ENCODE results near the gene STRIP1. TPM values are rescaled to one million over a fixed set of nuclear protein-coding genes. Genes with fewer than 3 reads are reported as not detected.
A peak's percentile ranks its signal among the peaks of the same experiment; 100 is the strongest.

Gene STRIP1
- polyA plus RNA-seq, 1 of the 3 experiments (the other 2 are of a cell fraction), result 34.6 TPM

DNA sequence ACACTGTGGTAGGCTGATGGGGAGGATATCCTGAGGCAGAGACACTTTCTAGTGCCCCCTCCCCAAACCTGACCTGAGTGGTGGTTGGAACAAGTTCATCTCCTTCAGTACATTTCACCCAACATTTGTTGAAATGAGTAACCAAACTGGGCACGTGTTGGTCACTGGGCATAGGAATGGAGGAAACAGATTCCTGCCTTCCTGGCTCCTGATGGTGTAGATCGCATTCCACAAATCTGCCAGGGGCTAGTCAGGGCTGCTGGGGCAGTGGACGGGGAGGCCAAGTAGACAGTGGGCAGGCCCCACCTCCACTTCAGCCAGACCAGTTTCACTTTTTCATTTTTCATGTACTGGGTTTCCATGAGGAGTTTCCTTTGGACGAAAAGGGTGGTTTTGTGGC lies 52.5 kb downstream of the STRIP1 start (continued):
- TF ChIP-seq, protein P1, sequence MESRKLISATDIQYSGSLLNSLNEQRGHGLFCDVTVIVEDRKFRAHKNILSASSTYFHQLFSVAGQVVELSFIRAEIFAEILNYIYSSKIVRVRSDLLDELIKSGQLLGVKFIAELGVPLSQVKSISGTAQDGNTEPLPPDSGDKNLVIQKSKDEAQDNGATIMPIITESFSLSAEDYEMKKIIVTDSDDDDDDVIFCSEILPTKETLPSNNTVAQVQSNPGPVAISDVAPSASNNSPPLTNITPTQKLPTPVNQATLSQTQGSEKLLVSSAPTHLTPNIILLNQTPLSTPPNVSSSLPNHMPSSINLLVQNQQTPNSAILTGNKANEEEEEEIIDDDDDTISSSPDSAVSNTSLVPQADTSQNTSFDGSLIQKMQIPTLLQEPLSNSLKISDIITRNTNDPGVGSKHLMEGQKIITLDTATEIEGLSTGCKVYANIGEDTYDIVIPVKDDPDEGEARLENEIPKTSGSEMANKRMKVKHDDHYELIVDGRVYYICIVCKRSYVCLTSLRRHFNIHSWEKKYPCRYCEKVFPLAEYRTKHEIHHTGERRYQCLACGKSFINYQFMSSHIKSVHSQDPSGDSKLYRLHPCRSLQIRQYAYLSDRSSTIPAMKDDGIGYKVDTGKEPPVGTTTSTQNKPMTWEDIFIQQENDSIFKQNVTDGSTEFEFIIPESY (IDR thresholded peaks at IDR 0.05; ENCODE audit: borderline replicate concordance, low read depth), result no peak
- no peak for TF ChIP-seq EZH2phosphoT487 (IDR thresholded peaks at IDR 0.05; ENCODE audit: borderline replicate concordance, low read depth)

DNA sequence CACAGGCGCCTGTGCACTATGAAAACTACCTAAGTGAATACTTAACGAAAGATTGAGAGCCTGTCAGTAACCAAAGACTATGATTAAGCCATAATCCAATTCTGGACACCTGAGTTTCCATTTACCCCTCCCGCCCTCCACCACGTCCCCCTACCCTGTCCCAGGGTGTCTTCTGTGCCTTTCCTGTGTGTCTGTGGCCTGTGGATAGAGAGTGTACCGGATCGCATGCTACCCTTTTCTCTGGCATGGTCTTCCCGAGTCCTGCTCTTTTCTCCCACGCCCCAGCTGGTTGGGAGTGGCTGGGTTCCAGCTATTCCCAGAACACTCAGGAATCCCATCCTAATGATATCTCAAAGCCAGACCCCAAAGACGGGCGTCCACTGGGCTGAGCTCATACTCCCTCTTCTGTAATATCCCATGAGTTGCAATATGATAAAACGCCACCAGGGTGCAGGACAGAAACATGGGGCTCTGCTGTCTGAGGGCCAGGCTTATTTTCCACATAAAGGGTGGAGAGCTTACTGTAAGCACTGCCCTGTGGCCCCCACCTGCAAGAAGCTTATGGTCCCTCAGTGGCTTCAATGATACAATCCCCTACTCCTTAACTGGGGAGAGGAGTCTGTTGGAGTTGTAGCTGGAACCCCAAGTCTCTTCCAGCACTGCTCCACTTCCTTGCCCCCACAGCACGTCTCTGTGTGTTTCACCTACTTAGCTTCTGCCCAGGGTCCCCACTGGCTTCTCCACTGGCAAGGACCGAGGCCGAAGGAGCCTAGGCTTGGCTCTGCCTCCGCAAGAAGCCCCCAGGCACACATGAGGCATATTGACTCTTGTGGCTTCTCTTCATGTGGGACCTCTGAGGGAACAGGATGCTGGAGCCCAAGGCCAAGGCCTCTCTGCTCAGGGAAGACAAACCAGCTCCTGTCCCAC lies 53.7 kb downstream of the STRIP1 start:
- Histone ChIP-seq H2AFZ (ENCODE audit: low read depth) (no peak overlapping the region), H3K9ac (no peak overlapping the region), H3K4me2 (no peak overlapping the region), H3K27me3 (ENCODE audit: insufficient read depth) (no peaks in the 10 kb centered on the region), H3F3A (replicated peaks; ENCODE audit: insufficient read depth) (no peaks in the 10 kb centered on the region), H3K36me3 (replicated peaks in 1 of 2; ENCODE audit: control insufficient read depth in 1 of 2, insufficient read depth in 2 of 2, low read length in 1 of 2) (no peaks in the 10 kb centered on the region), H3K9me2 (no peaks in the 10 kb centered on the region), H3K27ac (ENCODE audit: low read depth in 2 of 2, low read length in 1 of 2) (peak overlapping the region in 1 of 2 experiments; percentile 64; a peak in 1 of 4 replicates), H3K4me3 (ENCODE audit: low read depth in 2 of 2, low read length in 1 of 2) (no peak overlapping the region; a peak in 1 of 4 replicates), H3K4me1 (ENCODE audit: control insufficient read depth in 1 of 2, insufficient read depth in 2 of 2, low read depth in 1 of 2, low read length in 1 of 2) (peaks cover 0 to 55% of the 10 kb centered on the region in 2 experiments; a peak in 2 of 4 replicates), H4K20me1 (ENCODE audit: insufficient read depth) (no peaks in the 10 kb centered on the region), H3K9me3 (no peaks in the 10 kb centered on the region), H3K79me2 (ENCODE audit: insufficient read depth) (no peaks in the 10 kb centered on the region)
- POLR2A ChIA-PET, result interaction anchor here (0.9 to 1.2 kb wide), 3 partner anchors 9 to 28 kb away, joined by 3 to 4 read pairs (median 3); no protein-coding TSS in a partner anchor
- peak; percentile 84 for DNase-seq
- TF ChIP-seq, protein P2, sequence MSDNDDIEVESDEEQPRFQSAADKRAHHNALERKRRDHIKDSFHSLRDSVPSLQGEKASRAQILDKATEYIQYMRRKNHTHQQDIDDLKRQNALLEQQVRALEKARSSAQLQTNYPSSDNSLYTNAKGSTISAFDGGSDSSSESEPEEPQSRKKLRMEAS (IDR thresholded peaks at IDR 0.05; ENCODE audit: low read depth), result no peak; the same call in 1 of the 2 replicates
- peak; percentile 69 for TF ChIP-seq SMC3 (IDR thresholded peaks at IDR 0.05; ENCODE audit: low read depth, low read length)
- TF ChIP-seq RAD21 (IDR thresholded peaks at IDR 0.05; ENCODE audit: low read length), result peak; percentile 72
- TF ChIP-seq, protein P3, sequence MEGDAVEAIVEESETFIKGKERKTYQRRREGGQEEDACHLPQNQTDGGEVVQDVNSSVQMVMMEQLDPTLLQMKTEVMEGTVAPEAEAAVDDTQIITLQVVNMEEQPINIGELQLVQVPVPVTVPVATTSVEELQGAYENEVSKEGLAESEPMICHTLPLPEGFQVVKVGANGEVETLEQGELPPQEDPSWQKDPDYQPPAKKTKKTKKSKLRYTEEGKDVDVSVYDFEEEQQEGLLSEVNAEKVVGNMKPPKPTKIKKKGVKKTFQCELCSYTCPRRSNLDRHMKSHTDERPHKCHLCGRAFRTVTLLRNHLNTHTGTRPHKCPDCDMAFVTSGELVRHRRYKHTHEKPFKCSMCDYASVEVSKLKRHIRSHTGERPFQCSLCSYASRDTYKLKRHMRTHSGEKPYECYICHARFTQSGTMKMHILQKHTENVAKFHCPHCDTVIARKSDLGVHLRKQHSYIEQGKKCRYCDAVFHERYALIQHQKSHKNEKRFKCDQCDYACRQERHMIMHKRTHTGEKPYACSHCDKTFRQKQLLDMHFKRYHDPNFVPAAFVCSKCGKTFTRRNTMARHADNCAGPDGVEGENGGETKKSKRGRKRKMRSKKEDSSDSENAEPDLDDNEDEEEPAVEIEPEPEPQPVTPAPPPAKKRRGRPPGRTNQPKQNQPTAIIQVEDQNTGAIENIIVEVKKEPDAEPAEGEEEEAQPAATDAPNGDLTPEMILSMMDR (IDR thresholded peaks at IDR 0.05), result peak; percentile 66
- 46% methylated on average over 14 of the region's 15 CpGs for WGBS (ENCODE audit: low lambda C conversion rate)
- CTCF ChIA-PET, result interaction anchor here (0.6 to 51.7 kb wide), 24 partner anchors 9 to 408 kb away, joined by 3 to 1768 read pairs (median 5); partner anchors contain the start of genes STRIP1 and UBL4B
